Chondrocyte (in vitro differentiated cells): Measurements from ENCODE around the gene PPP1R16B. TPM values are rescaled to one million over a fixed set of nuclear protein-coding genes. Genes with fewer than 3 reads are reported as not detected.

Experiments
- DNase-seq: peaks from one replicate; pipeline ENCODE4 v3.0.0; 2021; ENCODE audit warnings: mixed read lengths, low spot score
- H3K27ac Mint-ChIP-seq: one replicate; pipeline ENCODE4 v1.8.0; 2021; ENCODE audit warnings: mild to moderate bottlenecking, moderate library complexity, mixed read lengths; ENCODE audit not compliant: unreplicated experiment
- H3K27me3 Mint-ChIP-seq: 2 replicates; pipeline ENCODE4 v1.8.0; 2021; ENCODE audit warnings: low read depth, mixed read lengths
- H3K36me3 Mint-ChIP-seq: 2 replicates; pipeline ENCODE4 v1.8.0; 2021; ENCODE audit warnings: low read depth, mixed read lengths
- H3K4me1 Mint-ChIP-seq: 2 replicates; pipeline ENCODE4 v1.8.0; 2021; ENCODE audit warnings: low read depth, mild to moderate bottlenecking, mixed read lengths
- H3K4me3 Mint-ChIP-seq: one replicate; pipeline ENCODE4 v1.8.0; 2021; ENCODE audit warnings: mild to moderate bottlenecking, moderate library complexity, mixed read lengths; ENCODE audit not compliant: unreplicated experiment
- H3K9me3 Mint-ChIP-seq: 2 replicates; pipeline ENCODE4 v1.8.0; 2021; ENCODE audit warnings: low read depth, mixed read lengths
- CTCF ChIP-seq: fragments of 200-600 bp; sonication (generic); IDR thresholded peaks from 2 replicates; pipeline ENCODE4 v1.5.0; 2021; ENCODE audit warnings: antibody characterized with exemption, mild to moderate bottlenecking, moderate library complexity
- total RNA-seq: library from RNA; stranded (reverse); gene quantifications from 3 replicates; pipeline ENCODE4 v1.2.1, GENCODE V29; 2021

Gene PPP1R16B
- total RNA-seq, 1 donor from 2014 or later = not detected

GRCh38 chr20:38931984-38932383, 126.5 kb downstream of the PPP1R16B start:
- H3K36me3 Mint-ChIP-seq = no peaks in the 10 kb centered on the region
- peaks cover 21% of the 10 kb centered on the region for H3K4me1 Mint-ChIP-seq
- no peak overlapping the region for H3K4me3 Mint-ChIP-seq
- H3K9me3 Mint-ChIP-seq = no peaks in the 10 kb centered on the region
- H3K27ac Mint-ChIP-seq = no peak overlapping the region
- no peak for TF ChIP-seq CTCF
- no peak for DNase-seq
- no peaks in the 10 kb centered on the region for H3K27me3 Mint-ChIP-seq

- no peak for DNase-seq
- no peaks in the 10 kb centered on the region for H3K27me3 Mint-ChIP-seq
- no peak for TF ChIP-seq CTCF
- H3K4me3 Mint-ChIP-seq = no peak overlapping the region
- H3K36me3 Mint-ChIP-seq = no peaks in the 10 kb centered on the region
- H3K27ac Mint-ChIP-seq = peak overlapping the region; percentile 36
- H3K9me3 Mint-ChIP-seq = no peaks in the 10 kb centered on the region
- peaks cover 19% of the 10 kb centered on the region for H3K4me1 Mint-ChIP-seq
These were observed 127.1 kb downstream of the PPP1R16B start for GRCh38 chr20:38932457-38933120.

GRCh38 chr20:38934530-38934929, 129.0 kb downstream of the PPP1R16B start:
- H3K36me3 Mint-ChIP-seq = peaks cover 2% of the 10 kb centered on the region
- no peaks in the 10 kb centered on the region for H3K27me3 Mint-ChIP-seq

GRCh38 chr20:38935285-38935684, 129.8 kb downstream of the PPP1R16B start:
- TF ChIP-seq CTCF = peak; percentile 55
- H3K9me3 Mint-ChIP-seq = no peaks in the 10 kb centered on the region
- no peak overlapping the region for H3K27ac Mint-ChIP-seq
- DNase-seq = no peak
- peaks cover 2% of the 10 kb centered on the region for H3K36me3 Mint-ChIP-seq
- no peak overlapping the region for H3K4me3 Mint-ChIP-seq
- H3K4me1 Mint-ChIP-seq = peaks cover 7% of the 10 kb centered on the region
- H3K27me3 Mint-ChIP-seq = no peaks in the 10 kb centered on the region

More at GRCh38 chr20:38934530-38934929, 129.0 kb downstream of the PPP1R16B start:
- no peak for DNase-seq
- TF ChIP-seq CTCF = no peak
- H3K4me1 Mint-ChIP-seq = peaks cover 7% of the 10 kb centered on the region
- H3K27ac Mint-ChIP-seq = no peak overlapping the region
- H3K4me3 Mint-ChIP-seq = no peak overlapping the region
- H3K9me3 Mint-ChIP-seq = no peaks in the 10 kb centered on the region

GRCh38 chr20:38935967-38936407, 130.5 kb downstream of the PPP1R16B start:
- Mint-ChIP-seq H3K27me3 (no peaks in the 10 kb centered on the region), H3K27ac (no peak overlapping the region), H3K9me3 (no peaks in the 10 kb centered on the region), H3K4me3 (no peak overlapping the region), H3K4me1 (peaks cover 7% of the 10 kb centered on the region), H3K36me3 (peaks cover 2% of the 10 kb centered on the region)
- DNase-seq = no peak
- no peak for TF ChIP-seq CTCF
